GM12874 (cell line): ENCODE measurements around the gene TRIM42.

Source experiments
- CTCF ChIP-seq: IDR thresholded peaks from 2 replicates; pipeline ENCODE4 v1.5.1; 2011; ENCODE audit warnings: low read depth, mild to moderate bottlenecking, control low read depth, low read length, moderate library complexity; ENCODE audit not compliant: insufficient read depth

TRIM42 gene

GRCh38 chr3:140699516-140700231 lies 21.8 kb downstream of the TRIM42 start:
- no peak for TF ChIP-seq CTCF

- TF ChIP-seq CTCF: no peak
These were observed 24.4 kb downstream of the TRIM42 start for GRCh38 chr3:140702281-140702680.

GRCh38 chr3:140703496-140703895 lies 25.6 kb downstream of the TRIM42 start:
- TF ChIP-seq CTCF: no peak

- TF ChIP-seq CTCF: no peak
These were observed 26.9 kb downstream of the TRIM42 start for GRCh38 chr3:140704733-140705132.

- TF ChIP-seq CTCF: no peak
These were observed 28.1 kb downstream of the TRIM42 start for GRCh38 chr3:140705954-140706353.

GRCh38 chr3:140706360-140706759 lies 28.5 kb downstream of the TRIM42 start:
- no peak for TF ChIP-seq CTCF

GRCh38 chr3:140708815-140709214 lies 31.0 kb downstream of the TRIM42 start:
- TF ChIP-seq CTCF: no peak
